NCI-H460 (cell line): ENCODE results near the gene FRAT2. TPM values are rescaled to one million over a fixed set of nuclear protein-coding genes. Genes with fewer than 3 reads are reported as not detected.

Source experiments
- DNase-seq: peaks from one replicate; pipeline ENCODE4 v3.0.0-alpha.2; 2016; ENCODE audit warnings: low read depth; ENCODE audit errors: extremely low read depth
- polyA plus RNA-seq: library from polyadenylated mRNA; depleted of rRNA; stranded (reverse); fragments of >200 nt; gene quantifications from 2 replicates; pipeline ENCODE4 v1.2.3, GENCODE V29; 2014; cell fraction: nucleus; rRNA removed
- total RNA-seq: library from RNA; depleted of rRNA; stranded (reverse); fragments of >200 nt; shearing (Covaris generic); gene quantifications from 2 replicates; pipeline ENCODE4 v1.2.3, GENCODE V29; 2014; rRNA removed

Gene FRAT2, protein sequence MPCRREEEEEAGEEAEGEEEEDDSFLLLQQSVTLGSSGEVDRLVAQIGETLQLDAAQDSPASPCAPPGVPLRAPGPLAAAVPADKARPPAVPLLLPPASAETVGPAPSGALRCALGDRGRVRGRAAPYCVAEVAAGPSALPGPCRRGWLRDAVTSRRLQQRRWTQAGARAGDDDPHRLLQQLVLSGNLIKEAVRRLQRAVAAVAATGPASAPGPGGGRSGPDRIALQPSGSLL
- 10.0 and 12.4 TPM in 2 replicates for total RNA-seq
- polyA plus RNA-seq = 8.2 and 15.5 TPM in 2 replicates

DNA sequence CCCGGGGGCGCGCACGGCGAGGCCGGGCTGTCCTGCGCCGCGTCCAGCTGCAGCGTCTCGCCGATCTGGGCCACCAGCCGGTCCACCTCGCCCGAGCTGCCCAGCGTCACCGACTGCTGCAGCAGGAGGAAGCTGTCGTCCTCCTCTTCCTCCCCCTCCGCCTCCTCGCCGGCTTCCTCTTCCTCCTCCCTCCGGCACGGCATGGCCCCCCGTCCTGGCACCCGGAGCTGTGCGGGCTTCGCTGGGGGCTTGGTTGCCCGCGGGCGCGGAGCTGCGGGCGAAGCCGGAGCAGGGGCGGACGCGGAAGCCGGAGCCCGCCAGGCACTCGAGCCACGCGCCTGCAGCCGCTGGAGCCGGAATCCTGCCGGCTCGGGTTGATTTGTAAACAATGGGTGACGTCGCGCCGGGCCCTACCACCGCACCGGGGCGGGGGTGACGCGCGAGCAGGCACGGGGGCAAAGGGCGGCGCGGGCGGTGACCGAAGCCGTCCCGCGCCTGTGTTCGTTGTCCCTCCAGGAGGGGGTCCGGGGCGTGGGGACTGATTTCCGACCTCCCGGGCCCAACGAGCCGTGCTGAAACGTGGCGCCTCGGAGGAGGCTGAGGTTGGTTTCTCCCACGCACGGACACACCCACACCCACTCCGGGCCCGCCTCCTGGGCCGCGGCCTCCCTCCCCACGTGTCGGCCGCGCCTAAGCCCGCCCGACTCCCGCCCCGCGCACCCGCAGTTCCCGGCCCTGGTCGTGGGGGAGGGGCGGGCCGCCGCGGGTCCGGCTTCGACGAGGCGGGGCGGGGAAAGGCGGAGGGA, at the start of gene FRAT2:
TSS of gene FRAT2 (minus strand) at position 360 of the 806 bp plus-strand sequence. CDS start at position 203, 157 bp downstream.
- DNase-seq = peak; percentile 82

DNA sequence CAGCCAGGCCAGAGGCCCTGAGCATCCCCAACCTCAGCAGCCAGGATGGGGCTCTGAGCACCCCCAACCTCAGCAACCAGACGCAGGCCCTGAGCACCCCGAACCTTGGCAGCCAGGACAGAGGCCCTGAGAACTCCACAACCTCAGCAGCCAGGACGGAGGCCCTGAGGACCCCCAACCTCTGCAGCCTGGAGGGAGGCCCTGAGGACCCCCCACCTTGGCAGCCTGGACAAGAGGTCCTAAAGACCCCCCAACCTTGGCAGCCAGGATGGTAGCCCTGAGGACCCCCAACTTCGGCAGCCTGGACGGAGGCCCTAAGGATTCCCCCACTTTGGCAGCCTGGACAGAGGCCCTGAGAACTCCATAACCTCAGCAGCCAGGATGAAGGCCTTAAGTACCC, 49.6 kb upstream of the FRAT2 start:
- no peak for DNase-seq

DNA sequence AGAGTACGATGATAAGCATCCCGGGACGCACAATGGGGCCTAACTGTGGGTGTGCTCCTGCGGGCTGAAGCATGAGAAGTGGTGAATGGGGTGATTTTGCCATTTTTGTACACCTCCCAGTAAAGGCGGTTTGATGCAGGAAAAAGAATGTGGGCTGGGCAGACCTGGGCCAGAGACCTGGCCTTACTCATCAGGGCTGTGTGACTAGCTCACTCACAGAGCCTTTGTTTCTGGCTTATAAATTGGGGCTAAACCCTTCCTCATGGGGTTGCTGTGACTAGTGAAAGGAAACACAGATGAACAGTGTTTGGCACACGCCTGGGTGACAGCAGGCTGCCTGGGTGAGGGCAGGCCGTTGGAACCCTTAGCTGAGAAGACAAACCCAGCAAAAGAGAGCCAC, 48.6 kb upstream of the FRAT2 start:
- no peak for DNase-seq

DNA sequence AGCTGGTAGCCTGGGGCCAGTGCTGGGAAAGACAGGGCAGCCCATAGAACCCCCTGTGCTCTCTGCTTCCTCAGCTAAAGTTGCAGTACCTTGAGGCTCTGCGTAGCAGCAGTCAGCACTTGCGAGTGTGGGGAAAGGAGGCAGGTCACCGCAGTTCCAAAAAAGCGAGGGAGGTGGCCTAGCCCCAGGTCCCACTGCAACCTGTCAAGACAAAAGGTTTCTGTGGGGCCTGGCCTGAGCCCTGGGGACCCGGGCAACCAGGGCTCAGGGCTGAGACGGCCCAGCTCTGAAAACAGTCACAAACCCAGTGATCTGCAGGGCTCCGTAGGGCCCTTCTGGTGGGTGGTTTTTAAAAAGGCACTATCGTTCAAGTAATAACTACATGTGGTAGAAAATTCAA, 47.1 kb upstream of the FRAT2 start:
- no peak for DNase-seq

DNA sequence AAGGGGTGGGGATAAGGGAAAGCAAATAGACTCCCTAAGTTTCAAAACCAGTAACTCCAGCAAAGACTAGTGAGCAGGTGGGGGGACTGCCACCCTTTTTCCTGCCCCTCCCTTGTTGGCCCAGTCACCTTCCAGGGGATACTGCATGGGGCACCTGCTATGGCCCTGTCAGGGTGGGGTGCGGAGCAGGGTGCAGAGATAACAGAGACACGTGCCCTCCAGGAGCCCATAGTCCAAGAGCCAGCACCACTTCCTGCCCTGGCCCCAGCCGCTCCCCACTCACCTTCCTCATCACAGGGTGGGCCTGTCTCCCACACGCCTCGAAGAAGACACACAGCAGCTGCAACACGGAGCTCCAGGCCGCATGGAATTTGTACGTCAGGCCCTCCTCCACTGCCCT, 46.0 kb upstream of the FRAT2 start:
- DNase-seq = no peak

DNA sequence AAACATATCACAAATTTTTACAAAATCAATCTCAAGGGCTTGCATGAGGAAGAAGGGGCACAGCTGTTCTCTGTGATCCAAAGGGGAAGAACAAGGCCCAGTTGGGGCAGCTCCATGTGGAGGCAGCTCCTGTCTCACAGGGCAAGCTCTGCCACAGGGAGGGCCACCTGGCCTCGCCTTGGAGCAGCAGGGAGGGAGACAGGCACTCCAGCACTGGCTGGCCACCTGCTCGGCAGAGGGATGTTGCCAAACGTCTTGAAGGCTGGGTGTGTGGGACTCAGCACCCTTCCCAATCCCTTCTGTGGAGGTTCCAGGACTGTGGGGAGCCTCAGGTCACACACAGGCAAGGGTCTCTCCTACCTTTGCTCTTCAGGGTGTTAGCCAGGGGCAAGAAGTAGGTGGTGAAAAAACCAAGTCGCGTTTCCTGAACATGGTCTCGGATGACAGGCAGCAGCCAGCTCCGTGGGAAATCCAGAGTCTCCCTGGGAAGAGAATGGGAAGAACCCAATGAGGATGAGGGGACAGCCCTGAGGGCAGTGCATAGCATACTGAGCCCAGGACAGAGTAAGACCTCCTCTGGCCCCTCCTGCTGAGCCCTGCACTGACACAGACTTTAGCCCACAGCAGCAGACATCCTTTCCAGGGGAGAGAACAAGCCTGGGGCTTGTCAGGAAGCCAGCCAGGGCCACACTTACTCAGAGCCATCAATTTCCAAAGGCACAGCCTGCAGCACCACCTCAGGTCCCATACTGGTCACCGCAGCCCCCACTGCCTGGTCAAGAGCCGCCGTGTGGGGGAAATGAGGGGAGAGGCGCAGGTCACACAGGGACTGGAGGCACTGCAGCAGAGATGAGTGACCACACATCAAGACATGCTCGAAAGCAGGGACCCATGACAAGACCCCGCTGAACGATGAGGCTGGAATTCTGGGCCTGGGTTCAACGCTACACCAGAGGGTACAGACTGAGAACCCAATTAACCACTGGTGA, 44.7 kb upstream of the FRAT2 start:
- DNase-seq = no peak

DNA sequence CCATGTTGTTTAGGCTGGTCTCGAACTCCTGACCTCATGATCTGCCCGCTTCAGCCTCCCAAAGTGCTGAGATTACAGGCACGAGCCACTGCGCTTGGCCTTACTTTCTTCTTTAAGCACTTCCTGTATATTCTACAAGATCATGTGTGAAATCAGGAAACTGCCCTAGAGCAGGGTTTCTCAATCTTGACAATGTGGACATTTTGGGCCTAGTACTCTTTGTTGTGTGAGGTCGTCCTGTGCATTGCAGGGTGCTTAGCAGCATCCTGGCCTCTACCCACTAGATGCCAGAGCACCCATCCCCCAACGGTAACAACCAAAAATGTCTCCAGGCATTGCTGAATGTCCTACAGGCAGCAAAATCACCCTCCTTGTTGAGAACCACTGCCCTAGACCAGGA, 41.9 kb upstream of the FRAT2 start:
- no peak for DNase-seq

DNA sequence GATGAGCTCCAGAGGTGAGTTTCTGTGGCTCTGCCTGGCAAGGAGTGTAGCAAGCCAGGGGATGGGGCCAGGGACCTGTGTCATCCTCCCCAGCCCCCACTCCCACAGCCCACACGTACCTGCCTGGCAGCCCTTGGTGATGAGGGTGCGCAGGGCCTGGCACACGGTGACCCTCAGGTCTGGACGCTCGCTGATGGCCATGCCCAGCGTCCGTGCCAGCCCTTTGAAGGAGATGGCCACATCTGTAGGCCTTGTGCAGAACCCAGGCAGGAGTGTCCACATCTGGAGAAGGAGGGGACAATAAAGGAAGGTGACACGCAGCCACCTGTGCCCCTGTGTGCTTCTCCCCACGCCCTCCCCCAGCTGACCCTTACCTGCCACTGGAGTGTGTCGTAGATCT, 38.9 kb upstream of the FRAT2 start:
- no peak for DNase-seq

DNA sequence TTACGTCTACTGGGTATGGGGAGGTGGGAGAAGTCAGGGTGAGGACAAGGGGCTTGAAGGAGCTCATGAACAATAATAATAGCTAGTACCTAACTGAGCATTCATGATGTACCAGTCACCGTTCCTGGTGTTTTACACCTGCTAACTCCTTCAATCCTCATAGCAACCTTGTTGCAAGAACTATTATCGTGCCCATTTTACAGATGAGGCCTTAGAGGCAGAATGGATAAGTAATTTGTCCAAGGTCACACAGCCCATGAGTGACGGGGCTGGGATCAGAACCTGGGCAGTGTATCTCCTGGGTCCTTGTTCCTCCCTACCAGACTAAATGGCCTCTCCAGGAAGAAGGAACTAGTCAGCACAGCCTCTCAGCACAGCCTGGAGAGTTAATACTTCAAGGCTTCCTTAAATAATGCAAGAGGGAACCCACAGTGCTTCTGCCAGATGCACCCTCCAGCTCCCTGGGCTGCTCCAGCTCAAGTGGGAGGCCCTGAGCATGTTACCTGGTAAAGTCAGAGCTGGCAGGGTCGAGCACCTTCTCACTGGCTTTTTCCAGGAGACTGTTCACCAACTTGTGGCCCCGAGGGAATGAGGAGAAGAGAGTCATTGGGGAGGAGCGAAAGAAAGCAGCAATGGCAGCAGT, 37.8 kb upstream of the FRAT2 start:
- no peak for DNase-seq

DNA sequence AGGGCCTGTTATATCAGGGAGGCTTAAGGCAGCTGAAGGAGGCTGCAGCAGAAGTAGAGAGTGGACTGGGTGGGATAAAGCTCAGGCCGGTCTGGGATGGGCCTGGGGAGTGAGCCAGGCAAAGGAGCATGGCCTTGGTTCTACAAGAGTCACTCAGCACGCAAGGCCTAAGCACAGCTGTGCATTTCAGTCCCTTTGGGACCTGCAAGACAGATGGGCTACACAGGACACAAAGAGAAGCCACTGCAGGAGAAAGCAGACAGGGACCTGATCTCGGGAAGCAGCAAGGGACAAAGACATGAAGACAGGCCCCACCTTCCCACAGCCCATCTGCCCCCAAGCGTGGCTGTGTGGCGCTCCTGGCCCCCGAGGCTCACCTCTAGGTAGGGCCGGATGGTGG, 37.2 kb upstream of the FRAT2 start:
- no peak for DNase-seq

DNA sequence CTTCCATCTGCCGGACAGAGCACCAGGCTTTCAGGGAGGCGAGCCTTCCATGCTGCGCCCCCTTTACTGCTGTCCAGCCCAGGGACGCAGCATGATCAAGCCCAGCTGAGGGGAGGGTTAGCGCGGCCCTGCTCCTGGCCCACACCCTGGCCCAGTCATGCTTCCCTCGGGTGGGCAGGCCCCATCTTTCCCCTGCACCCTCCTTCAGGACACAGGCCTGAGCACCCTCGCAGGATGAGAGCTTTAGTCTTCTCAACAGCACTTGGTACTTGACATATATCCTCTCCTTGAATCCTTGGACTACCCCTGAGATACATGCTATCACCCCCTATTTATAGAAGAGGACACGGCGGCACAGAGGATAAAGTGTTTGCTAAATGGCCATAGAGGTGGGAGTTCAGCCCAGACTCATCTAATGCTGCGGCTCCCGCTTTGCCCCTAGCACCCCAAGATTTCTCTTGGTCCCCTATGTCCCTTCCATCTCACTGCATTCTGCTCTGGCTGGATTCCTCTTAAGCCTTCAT, 32.7 kb upstream of the FRAT2 start:
- no peak for DNase-seq

DNA sequence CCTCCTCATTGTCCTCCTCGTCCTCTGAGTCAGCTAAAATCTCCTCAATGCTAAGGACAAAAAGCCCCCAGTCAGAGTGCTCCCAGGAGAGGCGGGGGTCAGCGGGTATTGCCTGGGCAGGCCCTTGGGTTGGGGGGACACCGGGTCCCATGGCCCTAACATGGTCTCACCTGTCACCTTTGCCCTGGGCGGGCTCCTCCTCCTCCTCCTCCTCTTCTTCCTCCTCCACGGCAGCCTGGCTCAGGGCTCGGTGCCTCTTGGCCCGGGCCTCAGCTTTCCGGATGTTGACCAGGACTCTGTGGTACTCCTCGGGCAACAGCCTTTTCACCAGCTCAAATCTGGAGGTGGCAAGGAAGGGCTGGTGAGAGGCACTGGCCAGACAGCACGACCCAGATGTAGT, 32.0 kb upstream of the FRAT2 start:
- DNase-seq = no peak

DNA sequence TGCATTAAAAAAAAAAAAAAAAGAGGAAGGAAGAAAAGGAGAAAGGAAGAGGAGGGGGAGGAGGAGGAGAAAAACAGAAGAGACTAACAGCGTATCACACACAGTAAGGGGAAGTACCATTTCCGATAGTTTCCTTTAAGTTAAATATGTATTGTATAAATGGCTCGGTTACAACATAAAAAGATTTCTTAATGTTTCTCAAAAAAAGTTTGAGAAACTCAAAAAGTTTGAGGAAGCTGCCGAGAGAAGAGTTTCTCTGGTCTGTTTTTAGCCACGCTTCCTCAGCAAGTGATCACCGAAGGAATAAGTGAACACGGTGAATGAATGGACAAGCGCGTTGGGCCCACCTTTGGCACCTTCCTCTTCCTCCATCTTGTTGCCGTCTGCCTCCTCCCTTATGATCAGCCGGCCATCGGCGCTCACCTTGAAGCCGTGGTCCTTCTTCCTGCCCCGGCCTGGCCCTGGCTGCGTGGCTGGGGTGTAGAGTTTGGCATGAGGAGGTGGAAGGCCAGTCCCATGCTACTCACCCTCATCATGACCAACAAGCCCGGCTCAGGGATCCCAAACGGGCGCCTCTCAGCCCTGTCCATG, 31.3 kb upstream of the FRAT2 start:
- DNase-seq = no peak

DNA sequence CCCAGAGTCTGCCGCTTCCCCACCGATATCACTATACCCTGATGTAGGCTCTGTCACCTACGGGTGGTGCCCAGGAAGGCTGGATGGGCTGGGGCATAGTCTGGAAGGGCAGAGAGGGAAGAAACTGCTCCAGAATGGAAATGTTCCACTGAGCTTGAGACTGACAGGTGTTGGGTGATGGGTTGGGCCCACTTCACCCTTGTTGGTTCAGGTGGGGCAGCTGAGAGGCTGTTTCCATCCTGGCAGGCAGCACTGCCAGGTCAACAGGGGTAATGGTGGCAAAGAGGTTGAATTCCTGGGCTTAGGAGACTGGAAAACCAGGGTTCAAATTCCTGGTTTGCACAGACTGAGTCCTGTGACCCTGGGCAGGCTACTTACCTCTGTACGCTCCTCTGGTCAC, 28.5 kb upstream of the FRAT2 start:
- DNase-seq = no peak

DNA sequence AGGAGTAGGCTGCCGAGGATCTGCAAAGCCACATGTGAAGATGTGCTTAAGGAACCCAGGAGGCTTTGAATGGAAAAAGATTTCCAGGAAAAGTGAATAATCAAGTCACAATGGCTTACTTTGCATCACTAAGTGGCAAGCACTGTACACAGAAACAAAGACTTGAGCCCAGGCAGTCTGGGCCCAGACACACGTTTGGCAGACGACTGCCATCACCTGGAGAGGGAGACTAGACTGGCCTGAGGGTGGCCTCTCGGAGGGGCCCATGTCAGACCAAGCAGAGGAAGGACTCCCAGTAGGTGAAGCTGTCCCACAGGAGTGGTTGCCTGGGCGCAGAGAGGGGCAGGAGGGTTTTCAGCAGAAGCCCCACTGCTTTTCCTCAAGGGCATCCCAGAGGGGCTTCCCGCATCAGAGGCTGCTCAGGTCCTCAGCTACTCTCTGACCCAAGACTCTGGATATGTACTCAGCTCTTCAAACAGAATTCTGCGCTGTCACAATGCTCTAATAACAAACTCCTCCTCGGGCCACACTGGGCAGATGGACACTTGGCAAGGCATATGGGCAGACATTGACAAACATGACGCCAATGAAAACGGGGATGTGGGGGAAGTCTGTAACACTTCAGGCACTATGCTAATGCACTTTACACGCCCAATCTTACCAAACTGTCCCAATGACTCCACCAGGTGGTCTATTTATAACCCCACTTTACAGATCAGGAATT, 27.9 kb upstream of the FRAT2 start:
- DNase-seq = no peak

DNA sequence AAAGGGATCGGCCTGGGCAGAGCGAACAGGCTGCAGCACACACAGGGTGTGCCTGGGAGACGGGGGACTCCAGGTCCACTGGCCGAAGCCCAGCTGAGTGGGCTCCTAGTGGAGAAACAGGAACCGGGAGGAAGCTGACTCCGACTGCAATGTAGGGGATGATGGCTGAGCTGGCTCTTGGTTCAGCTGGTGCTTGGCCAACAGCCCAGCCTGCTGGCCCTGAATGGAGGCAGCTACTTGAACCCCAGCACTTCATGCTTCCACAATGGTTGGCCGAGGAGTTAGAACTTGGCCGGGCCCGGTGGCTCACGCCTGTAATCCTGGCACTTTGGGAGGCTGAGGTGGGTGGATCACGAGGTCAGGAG, 27.0 kb upstream of the FRAT2 start:
- DNase-seq = no peak

DNA sequence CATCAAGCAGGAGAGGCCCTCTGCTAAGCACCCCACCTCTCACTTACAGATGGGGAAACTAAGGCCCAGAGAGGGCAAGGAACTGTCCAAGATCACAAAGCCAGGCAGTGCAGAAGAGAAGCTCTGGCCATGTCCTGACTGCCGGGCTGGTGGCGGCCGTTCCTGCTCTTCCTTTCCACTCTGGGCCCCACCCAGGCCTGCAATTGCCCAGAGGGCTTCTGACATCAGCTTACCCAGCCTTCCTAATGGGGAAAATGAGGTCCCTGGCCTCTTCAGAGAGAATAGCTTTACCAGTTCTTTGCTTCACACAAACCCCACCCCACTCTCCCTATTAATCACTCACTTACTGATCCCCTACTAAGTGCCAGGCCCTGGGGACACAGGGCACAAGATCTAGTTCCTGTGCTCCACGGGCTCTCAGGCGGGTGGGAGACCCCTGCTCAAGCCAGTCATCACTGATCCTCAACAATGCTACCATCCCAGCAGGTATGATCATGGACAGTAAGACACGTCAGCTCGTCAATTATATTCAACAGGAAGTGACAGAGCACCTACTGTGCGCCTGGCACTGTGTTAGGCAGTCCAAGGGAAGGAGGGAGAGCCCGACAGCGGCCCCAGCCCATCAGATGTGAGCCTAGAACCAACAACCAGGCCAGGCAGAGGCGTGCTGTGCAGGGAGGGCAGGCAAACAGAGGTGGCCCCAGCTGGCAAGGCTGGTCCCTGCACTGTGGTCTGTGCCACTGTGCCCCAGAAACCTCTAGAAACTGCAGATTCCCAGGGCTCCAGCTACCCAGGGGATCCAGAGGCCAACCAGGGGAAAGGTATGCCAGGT, 26.4 kb upstream of the FRAT2 start:
- no peak for DNase-seq

DNA sequence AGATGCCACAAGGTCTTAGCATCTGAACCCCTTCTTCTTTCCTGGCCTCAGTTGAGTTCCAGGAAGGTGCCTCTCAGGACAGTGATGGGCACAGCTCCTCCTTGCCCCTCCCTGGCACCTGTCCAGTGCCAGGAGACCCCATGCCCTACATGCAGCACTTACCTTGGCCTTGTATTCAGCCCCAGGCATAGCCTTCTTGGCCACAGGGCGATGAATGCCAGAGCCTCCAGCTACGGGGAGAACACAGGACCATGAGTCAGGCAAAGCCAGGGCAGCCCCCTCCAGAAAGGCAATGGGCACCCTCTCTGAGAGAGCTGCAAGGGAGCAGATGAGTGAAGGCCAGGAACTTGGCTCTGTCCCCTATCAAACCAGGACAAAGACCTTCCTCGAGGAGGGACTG, 24.3 kb upstream of the FRAT2 start:
- DNase-seq = no peak
